ENCODE data around the gene KLF12. TPM values are rescaled to one million over a fixed set of nuclear protein-coding genes. Genes with fewer than 3 reads are reported as not detected.

Gene KLF12
- total RNA-seq, 1 donor from 2014 or later: 4.3 TPM

GRCh38 chr13:74136084-74136658 lies 2.0 kb upstream of the KLF12 start:
- TF ChIP-seq CTCF (conservative IDR thresholded peaks at IDR 0.05; ENCODE audit: low read depth, low read length): no peak
- peak overlapping the region; percentile 93 for H3K4me3 ChIP-seq (ENCODE audit: low read depth, low read length)
- no peak for DNase-seq (ENCODE audit: low read depth)

GRCh38 chr13:74135326-74136083 lies 1.3 kb upstream of the KLF12 start:
- TF ChIP-seq CTCF (conservative IDR thresholded peaks at IDR 0.05; ENCODE audit: low read depth, low read length): no peak
- no peak for DNase-seq (ENCODE audit: low read depth)
- peak overlapping the region; percentile 93 for H3K4me3 ChIP-seq (ENCODE audit: low read depth, low read length)

- DNase-seq (ENCODE audit: low read depth): no peak
- H3K4me3 ChIP-seq (ENCODE audit: low read depth, low read length): peak overlapping the region; percentile 93
- TF ChIP-seq CTCF (conservative IDR thresholded peaks at IDR 0.05; ENCODE audit: low read depth, low read length): no peak
Measured at GRCh38 chr13:74134777-74135325, 647 bp upstream of the KLF12 start.

- H3K4me3 ChIP-seq (ENCODE audit: low read depth, low read length): peak overlapping the region; percentile 93
- no peak for DNase-seq (ENCODE audit: low read depth)
Measured at GRCh38 chr13:74133657-74134201, 475 bp downstream of the KLF12 start.

GRCh38 chr13:74132776-74133656 lies 1.2 kb downstream of the KLF12 start:
- no peak for DNase-seq (ENCODE audit: low read depth)
- peak overlapping the region; percentile 93 for H3K4me3 ChIP-seq (ENCODE audit: low read depth, low read length)
- no peak for TF ChIP-seq CTCF (conservative IDR thresholded peaks at IDR 0.05; ENCODE audit: low read depth, low read length)

More at GRCh38 chr13:74133657-74134201, 475 bp downstream of the KLF12 start:
- TF ChIP-seq CTCF (conservative IDR thresholded peaks at IDR 0.05; ENCODE audit: low read depth, low read length): no peak

GRCh38 chr13:74132152-74132775 lies 1.9 kb downstream of the KLF12 start:
- H3K4me3 ChIP-seq (ENCODE audit: low read depth, low read length): peak overlapping the region; percentile 93
- no peak for TF ChIP-seq CTCF (conservative IDR thresholded peaks at IDR 0.05; ENCODE audit: low read depth, low read length)
- DNase-seq (ENCODE audit: low read depth): no peak
